Naive thymus-derived CD8-positive, alpha-beta T cell (primary cell): ENCODE results near the gene BUB3. TPM values are rescaled to one million over a fixed set of nuclear protein-coding genes. Genes with fewer than 3 reads are reported as not detected.

Source experiments
- ATAC-seq, 2 donors: fragments of 150-1000 bp; cut with Tn5 transposase in 1 of 2; sonication (Bioruptor Pico), chemical (Tn5 transposase) in 1 of 2; 1 replicate in 1 of 2; 2 replicates in 1 of 2; pipeline ENCODE4 v1.10.0; 2021; ENCODE audit warnings: mild to moderate bottlenecking in 2 of 2, moderate library complexity in 2 of 2
- POLR2A ChIA-PET: fragments of 350-600 bp; sonication (Branson Sonifier 250); formaldehyde crosslinking; loops from one replicate; lab custom pipeline; 2021; ENCODE audit warnings: antibody characterized with exemption; lab: Charles Lee
- DNase-seq, 10 donors: peaks; one replicate each; pipeline versions ENCODE4 v3.0.0 to v3.0.0-alpha.2; 2020 to 2022
- H3K27ac Mint-ChIP-seq, 10 donors: one replicate each; pipeline ENCODE4 v1.8.0; 2020 to 2022; ENCODE audit warnings: mild to moderate bottlenecking in 10 of 10, mixed read lengths in 10 of 10, moderate library complexity in 4 of 10, inconsistent platforms in 1 of 10
- H3K27me3 Mint-ChIP-seq, 5 donors: one replicate each; pipeline ENCODE4 v1.8.0; 2021 to 2022; ENCODE audit warnings: mixed read lengths in 5 of 5
- H3K36me3 Mint-ChIP-seq, 3 donors: one replicate each; pipeline ENCODE4 v1.8.0; 2020 to 2022; ENCODE audit warnings: mixed read lengths in 3 of 3, mild to moderate bottlenecking in 2 of 3, inconsistent platforms in 1 of 3
- H3K4me1 Mint-ChIP-seq, 4 donors: one replicate each; pipeline ENCODE4 v1.8.0; 2021 to 2022; ENCODE audit warnings: mixed read lengths in 4 of 4
- H3K4me3 Mint-ChIP-seq, 10 donors: one replicate each; pipeline ENCODE4 v1.8.0; 2020 to 2022; ENCODE audit warnings: mild to moderate bottlenecking in 10 of 10, mixed read lengths in 10 of 10, moderate library complexity in 6 of 10, inconsistent platforms in 1 of 10
- H3K9me3 Mint-ChIP-seq, 9 donors: one replicate each; pipeline ENCODE4 v1.8.0; 2020 to 2022; ENCODE audit warnings: mixed read lengths in 9 of 9, mild to moderate bottlenecking in 3 of 9, inconsistent platforms in 1 of 9, moderate library complexity in 1 of 9
- polyA plus RNA-seq, 3 donors: library from polyadenylated mRNA; unstranded; fragments of 300-500 nt; fragmentation: Illumina TruSeq; gene quantifications; one replicate each; pipeline ENCODE4 v1.2.3, GENCODE V29; 2021
- total RNA-seq, 8 experiments: library from RNA in 2 of 8; stranded (reverse) in 2 of 8; gene quantifications; one replicate each; pipeline ENCODE4 v1.2.3 and lab custom pipeline; 2021 to 2026

The BUB3 gene
- total and polyA plus RNA-seq, 5 experiments from 2014 or later = 170 to 247 (median 217) TPM

DNA sequence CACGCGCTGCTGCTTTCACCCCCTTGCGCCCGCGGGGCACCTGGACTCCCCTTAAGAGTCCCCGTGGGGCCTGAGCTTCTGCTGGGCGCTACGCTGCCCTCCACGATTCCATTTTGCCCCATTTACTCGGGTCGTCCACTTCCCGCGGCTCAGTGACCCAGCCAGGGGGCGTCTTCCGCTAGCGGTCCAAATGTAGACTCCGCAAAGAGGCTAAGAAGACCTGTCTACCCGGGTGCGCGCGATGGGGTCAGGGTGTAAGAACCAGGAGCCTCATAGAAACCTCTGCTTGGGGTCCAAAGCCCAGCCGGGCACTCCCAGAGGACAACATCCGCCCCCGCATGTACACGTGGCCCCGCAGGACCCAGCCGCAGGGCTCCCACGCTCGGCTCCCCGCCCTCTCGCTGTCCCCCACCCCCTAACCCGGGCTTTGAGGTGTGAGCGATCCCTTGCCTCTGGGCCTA is 11.5 kb upstream of the BUB3 start:
- no peak for ATAC-seq
- H3K27ac Mint-ChIP-seq = peak overlapping the region in 2 of 10 donors; percentile 47 to 85
- no peaks in the 10 kb centered on the region for H3K36me3 Mint-ChIP-seq
- H3K4me1 Mint-ChIP-seq = peaks cover 31 to 87% (median 70%) of the 10 kb centered on the region in 4 donors
- peaks cover 0 to 2% (median 0%) of the 10 kb centered on the region in 9 donors for H3K9me3 Mint-ChIP-seq
- DNase-seq = no peak
- peak overlapping the region in 9 of 10 donors; percentile 18 to 75 (median 62) for H3K4me3 Mint-ChIP-seq
- POLR2A ChIA-PET = no interaction called here
- peaks cover 70 to 98% (median 81%) of the 10 kb centered on the region in 5 donors for H3K27me3 Mint-ChIP-seq

DNA sequence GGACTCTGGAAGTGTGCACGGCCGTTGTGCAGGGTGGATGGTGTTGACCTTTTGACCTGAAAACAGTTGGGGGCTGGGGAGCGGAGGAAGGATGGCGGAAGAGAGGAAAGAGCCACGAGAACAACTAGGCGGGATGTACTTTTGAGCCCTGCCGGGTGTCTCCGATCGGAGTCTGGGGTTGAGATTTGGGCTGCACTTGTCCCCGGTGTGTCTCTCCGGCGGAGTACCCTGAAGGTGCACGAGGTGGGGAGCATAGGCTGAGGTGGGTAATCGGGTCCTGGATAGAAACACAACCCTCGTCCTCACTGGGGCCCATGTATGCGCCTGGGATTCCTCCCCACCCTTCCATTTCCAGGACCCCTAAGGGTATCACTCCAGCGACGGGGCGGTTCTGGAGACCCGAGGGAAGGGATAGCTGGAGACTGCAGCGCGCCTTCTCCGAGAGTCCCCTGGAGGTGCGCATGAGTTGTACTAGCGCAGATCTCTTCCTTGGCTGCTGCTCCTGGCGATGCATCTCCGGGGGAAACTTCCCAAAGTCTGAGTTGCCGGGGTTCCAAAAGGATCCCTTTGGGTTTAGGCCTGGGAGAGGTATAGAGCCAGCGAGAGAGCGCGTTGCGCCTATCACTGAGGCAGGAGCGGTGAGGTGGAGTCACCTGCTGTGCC is 10.9 kb upstream of the BUB3 start:
- POLR2A ChIA-PET = interaction anchor here (0.6 to 1.2 kb wide), 2 partner anchors 11 to 18 kb away, joined by 3 read pairs; partner anchors contain the start of gene BUB3
- H3K9me3 Mint-ChIP-seq = no peaks in the 10 kb centered on the region
- no peaks in the 10 kb centered on the region for H3K36me3 Mint-ChIP-seq
- peaks cover 68 to 92% (median 76%) of the 10 kb centered on the region in 5 donors for H3K27me3 Mint-ChIP-seq
- no peak for ATAC-seq
- peak overlapping the region; percentile 18 to 75 (median 58) for H3K4me3 Mint-ChIP-seq
- peaks cover 29 to 84% (median 67%) of the 10 kb centered on the region in 4 donors for H3K4me1 Mint-ChIP-seq
- H3K27ac Mint-ChIP-seq = peak overlapping the region in 4 of 10 donors; percentile 1 to 85 (median 31)
- no peak for DNase-seq

DNA sequence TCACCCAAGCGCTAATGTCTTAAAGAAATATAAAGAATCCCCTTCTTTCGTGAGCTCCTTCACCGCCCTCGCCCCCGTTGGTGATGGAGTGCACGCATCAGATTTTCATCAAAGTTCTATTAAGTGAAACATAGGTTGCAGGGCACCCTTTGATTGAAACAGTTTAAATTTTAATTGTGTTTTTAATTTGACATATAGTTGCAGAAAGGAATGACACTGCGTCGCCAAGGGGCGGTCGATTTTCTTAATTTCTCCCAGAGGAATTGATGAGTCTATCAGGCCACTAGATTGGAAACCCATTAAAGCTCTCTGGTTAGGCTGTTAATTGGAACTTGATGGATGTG is 10.4 kb upstream of the BUB3 start:
- peak overlapping the region in 3 of 10 donors; percentile 1 to 16 (median 15) for H3K27ac Mint-ChIP-seq
- H3K27me3 Mint-ChIP-seq = peaks cover 66 to 91% (median 73%) of the 10 kb centered on the region in 5 donors
- no peak for ATAC-seq
- POLR2A ChIA-PET = interaction anchor here (0.6 to 1.2 kb wide), 2 partner anchors 10 to 17 kb away, joined by 3 read pairs; partner anchors contain the start of gene BUB3
- no peak for DNase-seq
- H3K4me3 Mint-ChIP-seq = peak overlapping the region in 8 of 10 donors; percentile 15 to 74 (median 58)
- no peaks in the 10 kb centered on the region for H3K9me3 Mint-ChIP-seq
- peaks cover 28 to 81% (median 66%) of the 10 kb centered on the region in 4 donors for H3K4me1 Mint-ChIP-seq
- no peaks in the 10 kb centered on the region for H3K36me3 Mint-ChIP-seq

DNA sequence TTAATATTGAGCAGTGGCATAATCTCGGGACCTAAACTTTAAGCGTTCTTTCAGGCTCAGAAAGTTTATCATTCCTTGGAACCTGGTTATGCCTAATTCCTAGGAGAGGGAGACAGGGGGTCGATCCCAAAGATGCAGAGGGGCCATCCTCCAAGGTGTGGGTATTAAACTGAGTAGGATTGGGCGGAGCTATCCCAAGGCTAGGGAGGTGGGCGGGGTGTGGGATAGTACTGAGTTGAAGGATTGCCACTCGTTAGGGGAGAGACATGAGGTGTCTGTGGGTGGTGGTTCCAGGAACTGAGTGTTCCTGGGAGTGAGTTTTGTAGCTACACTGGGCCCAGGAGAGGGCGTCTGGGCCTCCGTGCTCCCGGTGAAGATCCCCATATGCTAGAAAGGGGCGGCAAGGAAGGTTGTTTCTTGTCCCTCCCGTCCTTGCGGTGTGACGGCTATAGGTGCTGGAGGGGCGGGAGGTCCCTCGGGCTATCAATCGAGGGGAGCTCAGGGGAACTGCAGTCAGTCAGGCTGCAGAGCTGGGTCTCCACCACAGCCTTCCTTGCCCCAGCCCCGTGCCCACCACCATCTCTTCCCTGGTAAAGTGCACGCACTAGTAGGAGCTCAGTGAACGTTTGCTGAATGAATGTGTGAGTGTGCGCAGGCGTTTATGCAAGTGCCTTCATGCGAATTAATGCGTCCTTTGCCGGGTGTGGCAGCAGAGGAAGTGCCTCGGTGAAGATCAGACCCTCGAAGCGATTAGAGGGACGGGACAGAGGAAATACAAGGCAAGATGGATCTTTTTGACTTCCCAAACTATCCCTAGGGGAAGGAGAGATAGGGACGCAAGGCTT is 9.3 kb upstream of the BUB3 start:
- Mint-ChIP-seq H3K4me3 (peak overlapping the region in 9 of 10 donors; percentile 13 to 78 (median 65)), H3K27me3 (peaks cover 61 to 91% (median 67%) of the 10 kb centered on the region in 5 donors), H3K27ac (no peak overlapping the region), H3K4me1 (peaks cover 25 to 79% (median 65%) of the 10 kb centered on the region in 4 donors), H3K9me3 (no peaks in the 10 kb centered on the region), H3K36me3 (no peaks in the 10 kb centered on the region)
- no peak for ATAC-seq
- DNase-seq = no peak
- POLR2A ChIA-PET = interaction anchor here (1.3 kb wide), 1 partner anchor 9 kb away, joined by 4 read pairs; the partner anchor contains the start of gene BUB3

DNA sequence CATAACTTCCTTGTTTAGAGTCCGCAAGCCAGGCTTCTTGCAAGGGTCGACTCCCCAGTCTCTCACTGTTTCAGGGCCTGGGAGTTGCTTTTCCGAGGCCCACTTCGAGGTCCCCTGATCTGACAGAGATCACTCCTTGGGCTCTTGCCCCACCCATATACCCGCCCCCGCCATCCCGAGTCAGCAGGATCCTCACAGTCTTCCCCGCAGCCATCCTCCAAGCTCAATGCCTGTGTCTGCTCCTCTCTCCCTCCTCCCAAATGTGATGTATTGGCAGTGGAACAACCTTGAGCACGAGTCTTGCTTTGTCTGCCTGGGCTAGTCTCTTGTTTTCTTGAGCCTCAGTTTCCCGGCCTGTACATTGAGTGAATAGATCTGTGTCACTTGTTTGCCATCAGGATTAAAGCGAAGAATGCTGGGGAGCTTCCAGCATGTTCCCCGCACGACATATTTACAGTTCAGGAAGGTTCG is 8.6 kb upstream of the BUB3 start:
- POLR2A ChIA-PET = interaction anchor here (1.3 kb wide), 1 partner anchor 9 kb away, joined by 4 read pairs; the partner anchor contains the start of gene BUB3
- no peak for DNase-seq
- H3K27me3 Mint-ChIP-seq = peaks cover 56 to 91% (median 65%) of the 10 kb centered on the region in 5 donors
- ATAC-seq = no peak
- no peaks in the 10 kb centered on the region for H3K9me3 Mint-ChIP-seq
- peak overlapping the region; percentile 3 to 78 (median 70) for H3K4me3 Mint-ChIP-seq
- H3K27ac Mint-ChIP-seq = no peak overlapping the region
- H3K36me3 Mint-ChIP-seq = no peaks in the 10 kb centered on the region
- H3K4me1 Mint-ChIP-seq = peaks cover 22 to 78% (median 66%) of the 10 kb centered on the region in 4 donors

DNA sequence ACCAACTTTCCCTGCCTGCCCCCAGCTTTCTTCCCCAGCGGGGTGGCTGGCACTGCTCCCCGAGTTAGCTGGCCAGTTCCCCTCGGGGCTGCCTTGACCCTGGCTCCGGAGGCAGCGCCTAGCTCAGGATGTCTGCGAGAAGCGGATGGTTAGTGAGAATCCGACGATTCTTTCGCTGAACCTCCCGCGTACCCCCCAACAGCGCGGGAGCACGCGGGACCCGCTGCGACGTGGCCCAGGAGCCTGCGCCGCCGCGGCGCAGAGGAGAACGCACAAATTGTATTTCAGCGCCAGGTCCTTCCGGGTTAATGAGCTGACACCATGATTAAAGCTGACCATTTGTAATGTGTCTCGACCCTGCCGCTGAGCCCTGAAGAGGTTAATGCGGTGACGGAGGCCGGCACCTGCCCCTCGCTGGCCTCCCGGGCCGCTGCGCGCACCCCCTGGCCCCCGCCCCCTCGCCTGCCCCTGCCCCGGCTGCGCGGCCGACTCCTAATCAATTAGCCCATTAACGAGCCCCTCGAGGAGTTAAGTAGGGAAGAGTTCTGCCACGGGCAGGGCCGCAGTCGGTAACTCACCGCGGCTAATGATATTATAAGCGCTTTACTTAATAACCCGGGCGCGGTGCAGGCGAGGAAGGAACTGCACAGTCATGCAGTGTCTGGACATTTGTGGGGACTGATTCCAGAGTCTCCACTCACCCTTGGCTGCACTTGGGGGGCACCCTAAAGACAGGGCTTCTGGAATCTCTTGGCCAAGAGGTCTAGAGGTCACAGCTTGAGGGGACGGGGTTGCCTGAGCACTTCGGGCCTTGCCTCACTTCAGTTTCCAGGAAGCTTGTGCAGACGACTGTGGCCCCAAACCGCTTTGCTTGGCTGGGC is 7.9 kb upstream of the BUB3 start:
- H3K36me3 Mint-ChIP-seq = no peaks in the 10 kb centered on the region
- POLR2A ChIA-PET = interaction anchor here (1.3 kb wide), 1 partner anchor 8 kb away, joined by 4 read pairs; the partner anchor contains the start of gene BUB3
- H3K9me3 Mint-ChIP-seq = no peaks in the 10 kb centered on the region
- ATAC-seq (no peak), DNase-seq (no peak)
- no peak overlapping the region for H3K27ac Mint-ChIP-seq
- H3K4me3 Mint-ChIP-seq = peak overlapping the region; percentile 3 to 78 (median 67)
- H3K27me3 Mint-ChIP-seq = peaks cover 50 to 86% (median 61%) of the 10 kb centered on the region in 5 donors
- H3K4me1 Mint-ChIP-seq = peaks cover 22 to 79% (median 68%) of the 10 kb centered on the region in 4 donors

DNA sequence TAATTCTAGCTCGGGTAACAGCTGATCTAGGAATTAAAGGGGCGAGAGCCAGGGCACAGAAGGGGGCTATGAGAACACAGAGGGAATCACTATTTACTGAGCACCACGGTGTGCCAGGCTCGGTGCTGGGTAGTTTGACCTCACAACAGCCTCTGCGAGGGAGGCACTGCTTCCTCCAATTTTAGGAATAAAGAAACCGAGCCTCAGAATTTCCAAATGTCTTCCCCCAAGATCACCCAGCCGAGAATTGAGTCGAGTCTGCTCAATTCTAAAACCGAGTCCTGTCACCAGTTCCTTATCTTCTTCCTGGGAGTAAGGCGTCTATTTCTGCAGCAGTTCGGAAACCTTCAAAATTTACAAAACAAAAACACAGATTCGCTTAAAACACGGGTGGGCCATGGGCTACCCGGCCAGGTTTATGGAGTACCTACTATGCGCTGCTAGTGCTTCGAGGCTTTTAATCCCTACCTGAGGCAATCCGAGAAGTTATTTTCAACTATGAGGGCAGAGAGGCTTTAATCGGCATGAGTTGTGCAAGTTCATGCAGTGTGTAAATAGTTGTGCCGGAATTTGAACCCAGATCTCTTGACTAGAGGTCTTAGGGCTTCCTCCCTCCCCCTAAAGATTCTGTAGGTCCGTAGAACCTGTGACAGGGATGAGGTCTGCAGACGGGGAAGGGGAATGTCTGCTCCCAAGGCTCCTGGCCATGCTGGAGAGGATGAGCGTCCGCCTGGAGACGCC is 7.1 kb upstream of the BUB3 start:
- Mint-ChIP-seq H3K36me3 (no peaks in the 10 kb centered on the region), H3K27ac (no peak overlapping the region), H3K4me1 (peaks cover 22 to 77% (median 68%) of the 10 kb centered on the region in 4 donors), H3K9me3 (no peaks in the 10 kb centered on the region), H3K4me3 (peak overlapping the region; percentile 26 to 77 (median 63)), H3K27me3 (peaks cover 43 to 79% (median 59%) of the 10 kb centered on the region in 5 donors)
- DNase-seq (no peak), ATAC-seq (no peak)
- POLR2A ChIA-PET = no interaction called here

DNA sequence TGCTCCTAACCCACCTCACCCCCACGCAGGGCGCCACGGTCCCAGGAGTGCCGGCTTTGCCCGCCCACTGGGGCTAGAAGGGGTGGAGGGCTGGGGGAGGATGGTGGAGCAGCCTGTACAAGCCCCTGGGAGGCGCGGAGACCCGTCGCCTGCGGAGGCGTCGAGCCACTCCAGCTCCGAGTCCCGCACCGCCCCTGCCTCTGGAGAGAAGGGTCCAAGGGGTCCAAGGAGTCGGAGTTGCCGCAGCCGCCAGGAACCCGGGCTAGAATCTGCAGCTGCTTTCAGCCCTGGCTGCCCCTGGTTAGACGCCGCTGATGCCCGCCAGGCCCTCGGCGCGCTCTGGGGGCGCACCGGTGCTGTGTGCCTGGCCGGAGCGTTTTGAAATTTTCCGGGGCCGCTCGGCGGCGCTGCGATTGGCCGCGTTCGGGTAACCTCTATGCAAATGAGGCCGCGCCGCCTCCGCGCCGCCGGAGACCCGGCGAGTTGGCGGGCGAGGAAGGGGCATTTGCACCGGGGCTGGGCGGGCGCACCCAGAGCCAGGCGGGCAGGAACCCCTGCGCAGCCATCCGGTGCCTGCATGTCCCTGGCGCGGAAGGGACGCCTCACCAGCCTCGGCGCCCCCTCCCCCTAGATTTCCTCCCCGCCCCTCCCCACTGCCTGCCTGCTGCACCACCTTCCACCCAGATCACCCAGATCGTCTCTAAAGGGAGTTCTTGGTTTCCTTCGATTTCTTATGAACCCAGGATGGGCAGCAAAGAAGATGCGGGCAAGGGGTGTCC is 6.4 kb upstream of the BUB3 start, which contains the start of gene HMX2:
Gene HMX2, plus strand, starts transcription at position 502 of the 779 bp plus-strand sequence. Its CDS starts 243 bp downstream, at position 745.
- H3K27me3 Mint-ChIP-seq = peaks cover 40 to 72% (median 57%) of the 10 kb centered on the region in 5 donors
- no peaks in the 10 kb centered on the region for H3K36me3 Mint-ChIP-seq
- POLR2A ChIA-PET = no interaction called here
- no peaks in the 10 kb centered on the region for H3K9me3 Mint-ChIP-seq
- peak within 1 kb of the TSS; percentile 55 to 87 (median 78) for H3K4me3 Mint-ChIP-seq
- DNase-seq (no peak), ATAC-seq (peak; percentile 20 to 23)
- peak within 1 kb of the TSS in 1 of 10 donors; percentile 27 for H3K27ac Mint-ChIP-seq
- H3K4me1 Mint-ChIP-seq = peaks cover 22 to 69% (median 64%) of the 10 kb centered on the region in 4 donors

DNA sequence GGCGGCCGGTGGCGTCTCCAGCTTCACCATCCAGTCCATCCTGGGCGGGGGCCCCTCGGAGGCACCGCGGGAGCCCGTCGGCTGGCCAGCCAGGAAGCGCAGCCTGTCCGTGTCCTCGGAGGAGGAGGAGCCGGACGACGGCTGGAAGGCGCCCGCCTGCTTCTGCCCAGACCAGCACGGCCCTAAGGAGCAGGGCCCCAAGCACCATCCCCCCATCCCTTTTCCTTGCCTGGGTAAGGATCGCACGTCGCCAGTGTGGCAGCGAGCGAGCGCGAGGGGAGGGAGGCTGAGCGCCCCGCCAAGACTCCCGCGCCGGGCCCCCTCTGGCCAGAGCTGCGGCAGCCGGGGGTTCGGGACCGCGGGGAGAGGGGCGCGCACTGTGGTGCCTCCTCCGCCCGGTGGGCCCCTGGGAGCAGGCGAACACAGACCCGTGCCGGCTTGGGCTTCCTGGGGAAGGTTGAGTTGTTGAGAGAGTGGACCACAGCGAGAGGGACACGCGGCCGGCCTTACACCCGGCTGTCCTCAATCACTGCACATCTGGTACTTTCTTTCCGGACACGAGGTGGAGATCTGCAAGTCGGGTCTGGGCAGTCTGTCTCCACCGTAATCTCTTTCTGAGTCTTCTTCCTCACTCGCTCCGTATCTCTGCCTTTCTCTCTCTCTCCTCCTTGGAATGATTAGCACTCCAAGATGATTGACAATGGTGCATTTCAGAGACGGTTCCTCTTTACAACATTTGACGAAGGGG is 5.6 kb upstream of the BUB3 start:
- Mint-ChIP-seq H3K4me1 (peaks cover 22 to 66% (median 62%) of the 10 kb centered on the region in 4 donors), H3K27me3 (peaks cover 35 to 64% (median 53%) of the 10 kb centered on the region in 5 donors), H3K36me3 (no peaks in the 10 kb centered on the region), H3K27ac (peak overlapping the region in 1 of 10 donors; percentile 27), H3K4me3 (peak overlapping the region; percentile 55 to 87 (median 78)), H3K9me3 (no peaks in the 10 kb centered on the region)
- DNase-seq = no peak
- no peak for ATAC-seq
- POLR2A ChIA-PET = no interaction called here

DNA sequence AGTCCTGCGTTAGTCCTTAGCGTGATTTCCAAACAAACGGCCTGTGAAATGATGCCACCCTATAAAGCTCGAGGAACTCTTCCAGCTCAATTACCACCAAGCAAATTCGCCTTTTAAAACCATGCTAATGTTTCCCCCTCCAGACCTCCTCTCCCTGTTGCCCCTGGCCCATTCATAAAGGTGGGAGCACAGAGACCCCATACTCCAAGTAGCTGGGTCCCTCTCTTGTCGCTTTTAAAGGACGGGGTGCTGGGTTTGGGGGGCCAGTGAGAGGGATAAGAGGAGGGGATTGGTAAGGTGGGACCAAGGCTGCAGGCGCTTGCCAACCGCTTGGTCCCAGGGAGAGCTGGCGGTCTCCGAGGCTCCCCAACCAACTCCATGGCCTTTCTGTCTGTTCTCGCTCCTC is 5.0 kb upstream of the BUB3 start:
- peaks cover 31 to 59% (median 48%) of the 10 kb centered on the region in 5 donors for H3K27me3 Mint-ChIP-seq
- ATAC-seq (no peak), DNase-seq (no peak)
- peak overlapping the region; percentile 55 to 87 (median 78) for H3K4me3 Mint-ChIP-seq
- H3K9me3 Mint-ChIP-seq = no peaks in the 10 kb centered on the region
- POLR2A ChIA-PET = no interaction called here
- H3K4me1 Mint-ChIP-seq = peaks cover 22 to 66% (median 64%) of the 10 kb centered on the region in 4 donors
- peak overlapping the region in 1 of 10 donors; percentile 27 for H3K27ac Mint-ChIP-seq
- H3K36me3 Mint-ChIP-seq = peaks cover 0 to under 1% (median under 1%) of the 10 kb centered on the region in 3 donors
